SW 1271 (cell line): ENCODE measurements around the gene KAZALD1.
A peak's percentile ranks its signal among the peaks of the same experiment; 100 is the strongest.
"Not testable (repeated sequence)": the region's sequence is repeated elsewhere in the genome, so short reads cannot be mapped to it uniquely, and the experiment has no call there.

ENCODE experiments used
- DNase-seq, 2 experiments: peaks; one replicate each; lab custom pipeline; 2025; lab: John Stamatoyannopoulos, UW

Gene KAZALD1

DNA sequence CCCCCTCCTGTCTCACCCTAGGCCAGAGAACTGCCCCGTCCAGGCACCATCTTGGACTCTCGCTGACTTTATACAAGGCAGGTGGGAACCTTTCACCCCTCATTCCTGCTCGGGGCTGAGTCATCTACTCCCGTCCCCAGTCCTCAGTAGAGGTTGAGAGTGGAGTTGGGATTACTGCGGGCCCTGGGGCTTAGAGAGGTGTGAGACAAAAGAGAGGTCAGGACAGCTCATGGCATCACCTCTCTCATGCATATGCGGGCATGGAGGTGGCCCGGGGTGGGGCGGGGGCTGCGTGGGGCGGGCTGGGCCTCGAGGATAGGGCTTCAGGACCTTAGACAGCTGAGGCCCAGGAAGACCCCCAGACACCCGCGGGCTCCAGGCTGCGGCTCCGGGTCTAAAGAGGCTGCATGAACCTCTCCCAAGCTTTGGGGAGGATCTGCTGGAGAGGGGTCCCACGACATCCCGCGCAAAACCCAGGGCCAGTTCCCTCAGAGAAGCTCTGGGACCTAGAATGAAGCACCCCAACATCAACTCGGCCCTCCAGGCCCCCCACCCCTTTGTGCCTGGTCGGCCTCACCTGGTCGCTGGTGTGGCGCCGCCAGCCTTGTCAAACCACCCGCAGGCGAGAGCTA is 31.2 kb upstream of the KAZALD1 start:
- DNase-seq = no peak

DNA sequence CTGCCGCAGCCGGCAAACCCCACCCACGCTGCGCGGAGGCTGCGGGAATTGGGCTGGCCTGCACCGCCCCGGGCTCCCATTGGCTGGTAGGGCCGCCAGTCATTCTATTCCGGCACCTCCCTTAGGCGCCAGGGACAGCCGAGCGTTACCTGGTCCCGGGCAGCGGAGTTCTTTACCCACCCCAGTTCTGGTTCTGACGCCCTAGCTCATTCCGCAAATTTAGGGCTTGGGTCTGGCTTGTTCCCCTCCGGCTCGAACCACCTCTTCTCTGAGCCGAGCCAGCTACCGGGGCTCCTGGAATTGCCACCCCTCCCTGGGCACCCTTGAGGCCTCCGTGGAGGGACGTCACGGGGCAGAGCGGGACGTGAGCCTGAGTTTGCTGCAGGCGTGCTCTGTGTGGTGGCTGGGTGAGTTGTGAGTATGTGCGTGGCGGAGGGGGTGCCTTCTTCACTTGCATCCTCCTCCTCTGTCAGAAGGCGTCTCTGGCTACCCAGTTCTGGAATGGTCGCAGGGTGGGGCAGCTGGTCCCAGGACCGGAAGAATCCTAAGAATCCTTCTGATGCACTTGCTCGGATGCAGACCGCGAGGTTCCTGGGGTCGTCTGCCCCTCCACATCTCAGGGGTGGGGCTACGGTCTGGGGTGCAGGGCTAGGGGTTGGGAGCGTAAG is 30.5 kb upstream of the KAZALD1 start, which contains the start of the genes PDZD7 and SFXN3:
Gene PDZD7, minus strand, starts transcription at position 2 of the 668 bp plus-strand sequence. CDS start 910 bp downstream, outside the sequence.
Gene SFXN3, plus strand, starts transcription at position 107 of the 668 bp plus-strand sequence. CDS start 3,461 bp downstream, outside the sequence.
- DNase-seq = peak; percentile 52 to 82

DNA sequence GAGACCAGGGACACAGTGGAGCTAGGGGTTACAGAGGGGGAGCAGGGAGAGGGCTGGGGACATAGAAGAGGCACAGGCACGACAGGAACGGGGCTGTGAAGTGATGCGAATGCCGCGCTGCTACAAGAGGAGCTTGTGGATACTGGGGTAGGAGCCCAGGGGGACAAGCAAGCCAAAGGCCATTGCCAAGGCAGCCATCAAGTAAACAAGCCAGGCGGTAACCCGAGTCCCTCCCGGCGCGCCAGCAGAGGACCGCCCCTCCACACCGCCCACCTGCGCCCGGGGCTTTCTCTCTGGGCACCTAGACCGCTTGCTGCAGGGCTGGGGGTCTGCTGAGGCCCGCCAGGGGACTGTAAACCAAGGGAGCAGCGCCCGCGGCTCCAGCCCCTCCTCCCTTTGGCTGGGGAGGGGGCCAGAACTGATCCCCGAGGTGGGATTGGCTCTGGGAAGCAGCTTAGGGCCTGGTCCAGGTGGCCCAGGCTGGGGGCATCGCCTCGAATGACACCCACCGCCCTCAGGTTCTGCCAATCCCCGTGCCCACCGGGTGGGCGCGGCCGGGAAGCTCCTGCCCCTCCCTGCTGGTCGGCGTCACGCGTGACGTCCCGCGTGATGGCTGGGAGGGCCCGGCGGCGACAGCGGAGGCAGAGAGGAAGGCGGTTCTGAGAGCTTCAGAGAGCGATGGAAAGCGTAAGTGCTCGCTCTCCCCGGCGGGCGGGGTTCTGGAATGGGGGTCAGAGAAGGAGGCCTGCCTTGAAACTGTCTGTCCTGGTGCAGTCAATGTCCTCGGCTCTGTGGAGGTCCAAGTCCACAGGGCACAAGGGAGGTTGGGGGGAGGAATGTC is 29.8 kb upstream of the KAZALD1 start:
- peak; percentile 42 to 68 for DNase-seq

DNA sequence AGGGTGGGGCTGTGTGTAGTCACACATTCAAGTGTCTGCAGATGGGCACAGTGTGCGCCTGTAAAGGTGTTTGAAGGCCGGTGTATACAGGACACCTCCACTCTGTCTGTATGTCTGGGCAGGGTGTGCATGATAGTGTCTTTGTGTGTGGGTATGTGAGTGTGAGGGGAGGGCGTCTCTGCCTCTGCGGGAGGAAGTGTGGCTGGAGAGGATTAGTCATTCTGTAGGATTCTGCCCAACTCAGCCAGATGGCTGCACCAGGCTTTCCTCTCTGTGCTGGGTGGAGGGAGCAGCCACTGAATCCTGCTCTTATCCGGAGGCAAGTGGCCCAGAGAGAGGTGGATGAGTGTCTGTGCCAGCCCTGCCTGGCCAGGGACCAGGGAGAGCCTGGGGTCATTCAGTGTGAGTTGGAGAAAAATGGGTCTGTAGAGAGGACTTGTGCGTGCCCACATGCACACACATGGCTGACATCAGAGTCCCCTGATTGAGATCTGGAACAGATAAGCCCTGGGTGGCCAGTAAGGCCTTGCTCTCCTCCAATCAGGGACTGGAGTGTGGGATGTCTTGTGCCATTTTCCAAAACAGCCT is 29.1 kb upstream of the KAZALD1 start:
- DNase-seq = peak in 1 of 2 experiments; percentile 67

DNA sequence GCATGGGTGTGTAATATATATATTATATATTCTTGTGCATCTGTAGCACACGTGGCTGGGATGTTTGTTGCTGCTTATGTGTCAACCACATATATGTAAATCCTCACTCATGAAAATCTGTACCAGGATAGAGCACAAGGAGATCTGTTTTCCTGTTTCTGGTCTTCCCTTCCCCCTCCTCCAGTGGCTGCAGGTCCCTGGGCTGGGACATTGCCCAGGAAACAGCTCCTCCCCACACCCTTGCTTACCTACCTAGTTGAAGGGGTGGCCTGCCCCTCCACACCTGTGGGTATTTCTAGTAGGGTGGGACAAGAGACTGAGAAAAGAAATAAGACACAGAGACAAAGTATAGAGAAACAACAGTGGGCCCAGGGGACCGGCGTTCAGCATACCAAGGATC is 28.5 kb upstream of the KAZALD1 start:
- DNase-seq = no peak

DNA sequence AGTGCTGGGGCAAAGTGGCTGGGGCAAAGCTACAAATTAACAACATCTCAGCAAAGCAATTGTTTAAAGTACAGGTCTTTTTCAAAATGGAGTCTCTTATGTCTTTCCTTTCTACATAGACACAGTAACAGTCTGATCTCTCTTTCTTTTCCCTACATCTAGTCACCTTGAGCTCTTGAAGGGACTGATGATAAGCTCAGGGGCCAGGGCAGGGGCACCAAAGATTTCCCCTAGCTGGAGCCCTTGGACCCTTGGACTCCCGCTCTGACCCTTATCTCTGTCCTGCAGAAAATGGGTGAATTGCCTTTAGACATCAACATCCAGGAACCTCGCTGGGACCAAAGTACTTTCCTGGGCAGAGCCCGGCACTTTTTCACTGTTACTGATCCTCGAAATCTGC is 27.4 kb upstream of the KAZALD1 start:
- not testable (repeated sequence) for DNase-seq

DNA sequence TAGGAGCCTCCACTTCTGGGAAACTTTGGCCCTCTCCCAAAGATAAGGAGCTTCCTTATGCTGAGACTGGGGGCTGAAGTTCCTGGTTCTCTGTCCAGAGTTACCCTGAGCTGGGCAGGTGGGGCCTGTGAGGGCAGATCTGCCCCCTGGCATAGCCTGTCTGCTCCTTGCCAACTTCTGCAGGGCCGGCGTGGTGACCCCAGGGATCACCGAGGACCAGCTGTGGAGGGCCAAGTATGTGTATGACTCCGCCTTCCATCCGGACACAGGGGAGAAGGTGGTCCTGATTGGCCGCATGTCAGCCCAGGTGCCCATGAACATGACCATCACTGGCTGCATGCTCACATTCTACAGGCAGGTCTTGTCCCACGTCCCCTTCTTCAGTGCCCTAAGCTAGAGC is 26.5 kb upstream of the KAZALD1 start:
- DNase-seq = no peak

DNA sequence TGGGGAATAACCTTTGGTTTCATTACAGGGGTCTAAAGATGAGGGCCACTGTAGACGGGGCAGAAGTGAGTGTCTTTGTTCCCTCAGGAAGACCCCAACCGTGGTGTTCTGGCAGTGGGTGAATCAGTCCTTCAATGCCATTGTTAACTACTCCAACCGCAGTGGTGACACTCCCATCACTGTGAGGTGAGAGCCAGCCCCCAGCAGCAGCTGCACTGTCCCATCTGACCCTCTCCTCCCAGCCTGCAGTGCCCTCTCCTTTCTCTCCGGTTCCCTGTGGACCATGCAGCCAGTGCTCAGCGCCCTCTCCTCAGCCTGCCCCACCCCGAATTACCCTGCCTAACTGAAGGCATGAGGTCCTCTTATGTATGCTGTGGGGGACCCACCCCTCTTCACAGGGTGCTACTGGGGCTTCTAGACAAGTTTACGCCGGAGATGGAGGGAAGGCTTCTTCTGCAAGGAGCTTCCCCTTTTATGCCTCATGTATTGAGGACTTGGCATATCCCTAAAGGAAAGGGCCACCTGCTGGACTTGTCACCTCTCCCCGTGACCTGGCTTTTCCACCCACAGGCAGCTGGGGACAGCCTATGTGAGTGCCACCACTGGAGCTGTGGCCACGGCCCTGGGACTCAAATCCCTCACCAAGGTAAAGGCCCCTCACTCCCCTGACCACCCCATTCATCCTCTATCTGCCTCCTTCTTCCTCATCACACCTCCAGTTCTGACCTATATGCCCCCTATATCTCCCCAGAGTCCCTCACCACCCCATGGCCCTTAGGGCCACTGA is 25.7 kb upstream of the KAZALD1 start:
- no peak for DNase-seq

DNA sequence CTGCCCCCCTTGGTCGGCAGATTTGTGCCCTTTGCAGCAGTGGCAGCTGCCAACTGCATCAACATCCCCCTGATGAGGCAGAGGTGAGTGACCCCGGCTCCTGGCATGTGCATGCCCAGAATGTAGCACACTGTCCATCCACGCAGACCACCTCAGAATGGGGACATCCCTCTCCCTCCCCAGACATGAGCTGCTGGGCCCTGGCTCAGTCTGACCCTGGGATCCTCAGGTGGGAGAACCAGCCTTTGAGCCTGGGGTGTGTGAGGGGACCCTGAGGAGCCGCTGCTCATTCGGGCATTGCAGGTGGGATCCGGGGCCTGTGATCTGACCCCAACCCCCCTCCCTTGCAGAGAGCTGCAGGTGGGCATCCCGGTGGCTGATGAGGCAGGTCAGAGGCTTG is 25.1 kb upstream of the KAZALD1 start:
- no peak for DNase-seq

DNA sequence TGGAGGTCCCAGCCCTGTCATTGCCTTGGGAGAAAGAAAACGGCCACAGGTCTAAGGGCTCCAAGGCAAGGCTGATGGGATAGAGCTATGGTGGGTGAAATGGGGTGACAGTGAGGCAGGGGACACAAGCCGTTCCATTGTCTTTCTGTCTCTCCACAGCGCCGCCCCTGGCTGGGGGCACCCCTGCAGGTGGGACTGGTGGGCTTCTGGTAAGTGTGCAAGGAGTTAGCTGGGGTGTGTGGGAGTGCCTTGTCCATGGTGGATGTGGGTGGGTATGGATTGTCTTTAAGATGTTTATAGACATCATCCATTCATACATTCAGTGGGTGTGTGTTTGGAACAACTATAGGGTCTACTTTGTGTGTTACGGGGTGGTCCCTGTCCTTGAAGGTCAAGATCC is 23.3 kb upstream of the KAZALD1 start:
- no peak for DNase-seq

DNA sequence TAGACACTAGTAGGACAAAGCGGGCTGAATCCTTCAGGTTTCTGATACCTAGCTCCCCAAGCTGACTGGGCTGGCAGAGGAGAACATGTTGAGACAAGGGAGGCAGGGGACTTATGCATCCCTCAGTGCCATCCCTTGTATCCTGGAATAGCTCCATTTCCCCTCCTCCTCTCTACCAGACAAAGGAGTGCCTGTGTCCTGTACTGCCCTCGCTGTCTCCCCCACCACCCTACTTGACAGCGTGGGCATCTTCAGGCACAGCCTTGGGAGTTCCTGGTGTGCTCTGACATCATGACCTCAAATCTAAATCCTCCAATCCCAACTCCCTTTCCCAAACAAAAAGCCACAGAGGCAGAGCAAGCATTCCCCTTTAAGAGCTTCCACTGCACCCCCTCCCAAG is 21.7 kb upstream of the KAZALD1 start:
- DNase-seq = no peak

DNA sequence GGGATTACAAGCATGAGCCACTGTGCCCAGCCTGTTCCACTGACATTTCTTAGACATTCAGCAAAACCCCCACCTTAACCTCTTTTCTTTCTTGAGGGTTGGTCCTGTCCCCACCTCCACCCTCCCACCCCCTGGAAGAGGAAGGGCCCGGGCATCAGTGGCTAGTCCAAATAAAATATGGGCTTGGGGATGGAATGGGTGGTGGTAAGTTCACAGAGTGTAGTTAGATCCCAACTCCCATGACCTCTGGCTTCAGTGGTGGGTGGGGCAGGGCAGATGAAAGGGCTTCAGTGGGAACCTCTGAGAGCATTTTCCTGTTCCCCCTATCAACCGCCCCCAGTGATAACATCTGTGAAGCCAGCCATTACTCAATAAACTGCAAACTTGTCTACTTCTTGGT is 20.9 kb upstream of the KAZALD1 start:
- no peak for DNase-seq

DNA sequence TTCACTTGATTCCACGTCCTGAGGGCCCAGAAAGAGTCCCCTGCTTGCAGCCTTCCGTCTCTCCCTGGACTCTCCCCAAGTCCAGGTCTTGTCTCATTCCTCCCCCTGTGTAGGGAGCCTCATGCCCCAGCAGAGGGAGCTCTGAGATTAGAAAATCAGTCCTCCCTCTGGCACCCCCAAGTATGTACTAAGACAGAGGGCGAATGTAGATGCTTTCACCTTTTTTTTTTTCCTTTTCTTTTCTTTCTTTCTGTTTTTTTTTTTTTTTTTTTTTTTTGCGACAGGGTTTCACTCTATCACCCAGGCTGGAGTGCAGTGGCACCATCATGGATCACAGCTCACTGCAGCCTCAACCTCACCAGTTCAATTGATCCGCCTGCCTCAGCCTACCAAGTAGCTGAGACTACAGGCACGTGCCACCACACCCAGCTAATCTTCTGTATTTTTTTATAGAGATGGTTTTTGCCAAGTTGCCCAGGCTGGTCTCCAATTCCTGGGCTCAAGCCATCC is 20.5 kb upstream of the KAZALD1 start:
- peak; percentile 25 to 71 for DNase-seq

DNA sequence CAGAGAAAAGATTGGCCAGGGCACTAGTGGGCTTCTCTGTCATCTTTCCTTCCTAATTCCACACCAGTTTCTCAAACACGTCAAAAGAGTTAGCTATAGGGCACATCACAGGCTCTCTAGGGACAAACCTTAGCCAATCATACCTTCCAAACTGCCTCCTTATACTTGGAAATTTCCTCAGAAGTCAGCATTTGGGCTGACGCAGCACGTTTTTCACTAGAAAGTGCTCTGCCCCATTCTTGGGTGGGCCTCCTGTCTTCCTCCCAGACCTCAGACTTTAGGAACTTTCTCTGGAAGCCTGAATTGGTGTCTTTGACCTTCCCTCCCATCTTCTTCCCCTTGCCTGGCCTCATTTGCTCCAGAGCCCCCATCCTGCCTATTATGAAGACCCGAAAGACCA is 19.7 kb upstream of the KAZALD1 start:
- no peak for DNase-seq

DNA sequence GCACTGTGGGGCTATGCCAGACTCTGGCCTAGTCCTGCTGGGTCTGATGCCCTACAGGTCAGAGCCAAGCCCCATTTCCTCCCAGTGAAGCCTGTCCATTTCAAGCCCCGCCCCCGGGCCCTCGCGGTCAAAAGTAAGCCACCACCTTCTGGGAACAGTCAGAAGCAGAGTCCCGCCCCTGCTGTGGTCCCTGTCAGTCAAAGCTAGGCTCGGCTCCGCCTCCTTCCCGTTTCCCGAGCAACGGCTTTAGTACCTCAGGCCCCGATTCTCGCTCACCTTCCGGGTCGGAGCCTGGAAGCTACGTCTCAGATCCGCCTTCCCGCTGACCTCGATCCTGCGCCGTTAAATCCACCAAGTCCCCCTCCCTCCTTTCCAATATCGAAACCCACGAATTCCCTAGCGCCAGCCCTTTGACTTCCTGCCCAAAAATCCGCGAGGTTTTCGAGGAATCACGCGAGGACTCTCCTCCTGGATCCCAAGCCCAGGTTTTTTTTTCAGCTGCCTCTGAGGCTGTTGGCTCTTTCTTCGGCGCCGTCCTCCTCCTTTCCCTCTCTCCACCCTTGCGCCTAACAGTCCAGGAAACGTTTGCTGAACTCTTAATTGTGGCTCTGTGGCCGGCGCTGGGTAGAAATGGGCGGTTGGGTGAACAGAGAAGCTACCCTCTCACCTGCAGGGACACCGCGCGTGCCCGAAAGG is 19.0 kb upstream of the KAZALD1 start:
- peak; percentile 89 to 97 for DNase-seq

DNA sequence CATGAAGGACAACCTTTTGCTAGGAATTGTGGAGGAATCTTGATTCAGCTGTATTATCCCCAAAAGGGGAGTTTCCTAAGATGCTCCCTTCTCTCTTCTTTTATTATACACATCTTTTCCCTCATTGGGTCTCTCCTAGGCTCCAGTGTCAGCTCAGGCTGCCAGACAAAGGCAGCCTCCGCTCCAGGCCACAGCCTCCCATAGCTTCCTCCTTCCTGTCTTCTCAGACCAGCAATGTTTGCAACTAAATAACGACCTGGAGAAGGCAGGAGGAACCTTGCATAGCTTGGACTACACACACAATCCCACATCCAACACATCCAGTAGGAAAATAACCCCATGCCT is 18.5 kb upstream of the KAZALD1 start:
- no peak for DNase-seq

DNA sequence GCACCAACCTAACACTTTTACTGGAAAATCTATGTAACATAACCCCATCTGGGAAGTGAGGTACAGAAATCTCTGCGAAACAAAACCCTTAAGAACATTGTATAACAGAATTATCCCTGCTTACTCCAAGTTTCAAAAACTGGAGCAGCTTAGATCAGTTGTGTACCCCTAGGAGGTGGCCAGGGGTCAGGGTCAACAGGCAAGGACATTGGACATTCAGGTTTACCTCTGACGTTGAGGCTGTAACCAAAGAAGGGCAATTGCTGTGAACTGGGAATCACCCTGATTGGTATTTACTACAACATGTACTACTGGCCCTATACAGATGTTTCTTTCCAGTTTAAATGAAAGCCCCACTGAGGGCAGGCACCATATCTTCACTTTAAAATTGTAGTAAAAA is 17.7 kb upstream of the KAZALD1 start:
- DNase-seq = no peak

DNA sequence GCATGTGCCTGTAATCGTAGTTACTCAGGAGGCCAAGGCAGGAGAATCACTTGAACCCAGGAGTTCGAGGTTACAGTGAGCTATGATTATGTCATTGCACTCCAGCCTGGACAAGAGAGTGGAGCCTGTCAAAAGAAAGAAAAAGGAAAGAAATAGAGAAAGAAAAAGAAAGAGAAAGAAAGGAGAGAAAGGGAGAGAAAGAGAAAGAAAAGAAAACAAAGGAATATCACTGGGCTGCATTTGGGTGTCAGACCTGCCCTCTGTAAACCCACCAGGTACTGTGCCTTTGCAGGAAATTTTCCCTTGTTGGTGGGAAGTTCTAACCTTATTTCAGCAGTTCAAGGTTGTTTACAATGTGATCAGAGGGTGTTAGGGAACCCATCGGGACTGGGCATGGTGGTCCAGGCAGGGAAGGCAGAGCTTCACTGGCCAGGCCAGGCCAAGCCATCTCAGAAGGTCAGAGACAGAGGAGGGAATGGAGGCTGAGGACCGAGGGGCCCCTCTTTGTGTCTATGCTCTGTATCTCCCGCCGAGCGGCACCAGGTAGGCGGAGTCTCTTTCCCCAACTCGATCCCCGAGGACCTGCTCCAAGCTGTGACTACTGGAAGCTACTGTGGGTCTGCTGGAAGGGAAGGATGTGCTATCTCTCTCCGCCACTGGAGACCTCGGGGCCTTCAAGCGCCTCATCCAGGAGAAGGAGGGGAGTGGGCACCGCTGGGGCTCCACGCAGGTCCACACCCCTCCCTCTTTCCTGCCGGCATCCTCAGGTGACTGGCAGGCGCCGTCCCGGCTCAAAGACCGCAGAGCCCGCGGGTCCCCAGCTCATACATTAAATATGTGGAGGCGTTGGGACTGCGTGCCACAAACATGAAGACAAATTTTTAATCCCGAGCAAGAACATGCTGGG is 15.2 kb upstream of the KAZALD1 start:
- DNase-seq = no peak

DNA sequence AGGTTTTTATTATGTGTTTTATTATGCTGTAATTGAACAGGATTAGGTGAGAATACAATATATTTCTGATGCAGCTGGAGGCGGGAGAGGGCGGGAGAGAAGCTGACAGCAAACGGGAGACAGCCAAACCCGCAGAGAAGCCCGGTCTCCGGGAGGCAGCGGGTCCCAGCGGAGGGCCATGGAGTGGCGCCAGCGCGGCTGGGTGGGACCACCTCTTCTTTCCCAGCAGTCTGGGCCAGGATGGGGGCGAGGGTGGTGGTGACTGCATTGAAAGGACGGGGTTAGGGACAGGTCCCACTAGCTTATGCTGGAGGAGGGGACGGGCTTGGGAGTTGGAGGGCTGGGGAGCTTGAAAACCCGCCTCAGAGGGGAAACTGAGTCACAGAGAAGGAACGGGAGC is 14.5 kb upstream of the KAZALD1 start:
- DNase-seq = no peak
